Measurements from ENCODE around the gene F7.
A peak's percentile ranks its signal among the peaks of the same experiment; 100 is the strongest.

F7 gene

DNA sequence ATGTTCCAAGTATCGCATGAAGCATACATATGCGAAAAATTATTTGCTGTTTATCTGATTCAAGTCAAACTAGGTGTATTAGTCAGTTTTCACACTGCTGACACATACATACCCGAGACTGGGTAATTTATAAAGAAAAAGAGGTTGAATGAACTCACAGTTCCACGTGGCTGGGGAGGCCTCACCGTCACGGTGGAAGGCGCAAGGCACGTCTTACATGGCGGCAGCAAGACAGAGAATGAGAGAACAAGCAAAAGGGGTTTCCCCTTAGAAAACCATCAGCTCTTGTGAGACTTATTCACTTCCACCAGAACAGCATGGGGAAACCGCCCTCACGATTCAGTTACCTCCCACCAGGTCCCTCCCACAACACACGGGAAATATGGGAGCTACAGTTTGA, 39.9 kb downstream of the F7 start:
- Mint-ChIP-seq H3K36me3 (no peaks in the 10 kb centered on the region), H3K27me3 (peaks cover 16% of the 10 kb centered on the region), H3K9me3 (no peaks in the 10 kb centered on the region), H3K4me1 (no peaks in the 10 kb centered on the region), H3K4me3 (no peak overlapping the region), H3K27ac (no peak overlapping the region)
- no peak for ATAC-seq (ENCODE audit: low read depth)
- DNase-seq (ENCODE audit: low spot score in 2 of 2), result no peak

DNA sequence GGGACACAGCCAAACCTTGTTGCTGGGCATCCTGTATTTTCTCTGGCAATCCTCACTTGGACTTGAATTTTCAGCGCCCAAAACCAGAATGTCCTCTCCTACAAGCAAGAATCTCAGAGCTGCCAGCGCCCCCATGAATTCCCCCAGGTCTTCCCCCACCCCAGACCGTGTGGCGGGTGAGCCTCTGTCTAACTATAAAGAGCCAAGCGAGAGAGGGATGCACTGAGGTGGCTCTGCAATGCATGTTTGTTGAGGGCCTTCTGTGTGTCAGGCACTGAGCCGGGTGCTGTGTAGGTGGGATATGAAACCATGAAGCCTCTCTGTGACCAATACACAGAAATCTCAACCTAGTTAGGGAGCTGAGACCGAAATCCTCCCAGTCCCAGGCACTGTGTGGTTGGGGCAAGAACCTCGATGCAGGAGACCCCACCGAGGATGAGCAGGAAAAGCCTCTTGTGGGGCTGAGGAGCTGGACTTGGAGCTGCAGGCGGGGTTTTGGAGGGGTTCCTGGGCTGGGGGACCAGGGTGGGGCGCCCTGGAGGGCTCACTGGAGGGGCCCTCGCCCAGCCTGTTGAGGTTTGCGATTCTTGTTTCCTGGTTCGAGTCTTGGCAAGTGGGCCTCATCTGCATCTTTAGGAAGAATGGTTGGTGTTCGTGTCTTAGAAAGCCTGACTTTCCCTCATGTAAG, 40.5 kb downstream of the F7 start:
- no peak for ATAC-seq (ENCODE audit: low read depth)
- Mint-ChIP-seq H3K9me3 (no peaks in the 10 kb centered on the region), H3K36me3 (no peaks in the 10 kb centered on the region), H3K27me3 (peaks cover 16% of the 10 kb centered on the region), H3K4me1 (no peaks in the 10 kb centered on the region), H3K27ac (no peak overlapping the region), H3K4me3 (no peak overlapping the region)
- DNase-seq (ENCODE audit: low spot score in 2 of 2), result no peak

DNA sequence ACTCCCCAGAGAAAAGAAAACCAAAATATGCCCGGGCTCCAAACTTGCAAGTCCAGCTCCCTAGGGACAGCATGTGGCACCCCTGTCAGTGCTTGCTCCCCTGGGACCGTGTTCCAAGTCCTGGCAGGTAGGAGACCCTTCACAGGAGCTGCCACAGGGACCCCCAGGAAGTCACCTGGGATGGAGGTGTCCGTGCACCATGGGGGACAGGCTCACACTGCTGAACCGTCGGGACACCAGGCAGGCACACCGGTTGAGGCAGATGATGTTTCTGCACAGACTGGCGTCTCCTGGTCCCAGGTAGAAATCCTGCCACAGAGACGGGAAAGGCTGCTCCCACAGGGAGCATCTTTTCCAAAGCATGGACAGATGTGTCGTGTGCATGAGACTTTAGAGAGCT, 41.2 kb downstream of the F7 start:
- Mint-ChIP-seq H3K9me3 (no peaks in the 10 kb centered on the region), H3K4me1 (peaks cover 3% of the 10 kb centered on the region), H3K27ac (no peak overlapping the region), H3K27me3 (peaks cover 22% of the 10 kb centered on the region), H3K36me3 (no peaks in the 10 kb centered on the region), H3K4me3 (no peak overlapping the region)
- DNase-seq (ENCODE audit: low spot score in 2 of 2) (no peak), ATAC-seq (ENCODE audit: low read depth) (no peak)

DNA sequence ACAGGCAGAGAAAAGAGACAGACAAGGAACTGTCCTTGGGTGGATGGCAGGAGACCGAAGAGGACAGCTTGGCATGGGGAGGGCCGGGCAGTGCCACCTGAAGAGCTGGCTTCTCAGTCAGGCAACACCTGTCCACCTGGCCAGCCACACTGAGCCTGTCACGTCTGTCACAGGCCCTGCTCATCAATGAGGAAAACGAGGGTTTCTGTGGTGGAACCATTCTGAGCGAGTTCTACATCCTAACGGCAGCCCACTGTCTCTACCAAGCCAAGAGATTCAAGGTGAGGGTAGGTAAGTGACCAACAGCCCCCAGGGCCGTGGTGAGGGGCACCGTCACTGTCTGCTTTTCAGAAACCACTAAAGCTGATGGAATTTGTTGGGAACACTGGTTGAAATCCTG, 41.6 kb downstream of the F7 start:
- H3K27ac Mint-ChIP-seq, result no peak overlapping the region

DNA sequence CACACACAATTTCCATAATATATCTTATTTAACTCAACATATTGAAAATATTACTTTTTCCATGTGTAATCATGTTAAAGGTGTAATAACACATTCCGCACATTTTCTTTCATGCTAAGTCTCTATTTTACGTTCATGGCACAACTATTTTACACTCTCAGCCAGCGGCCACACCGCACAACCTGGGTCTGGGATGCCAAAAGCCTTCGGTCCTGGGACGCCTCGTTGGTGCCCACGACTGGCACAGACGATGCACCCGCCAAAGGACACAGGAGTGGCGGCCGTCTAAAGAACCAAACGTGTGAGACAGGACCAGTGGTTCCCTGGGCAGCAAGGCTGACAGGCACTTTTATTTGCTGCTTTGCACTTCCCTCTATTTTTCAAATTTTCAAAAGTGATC, 42.8 kb downstream of the F7 start:
- peaks cover 10% of the 10 kb centered on the region for H3K4me1 Mint-ChIP-seq
- no peak overlapping the region for H3K27ac Mint-ChIP-seq

More for the DNA sequence above, 41.6 kb downstream of the F7 start:
- Mint-ChIP-seq H3K36me3 (no peaks in the 10 kb centered on the region), H3K4me1 (peaks cover 4% of the 10 kb centered on the region), H3K9me3 (no peaks in the 10 kb centered on the region), H3K4me3 (no peak overlapping the region), H3K27me3 (peaks cover 23% of the 10 kb centered on the region)
- DNase-seq (ENCODE audit: low spot score in 2 of 2) (no peak), ATAC-seq (ENCODE audit: low read depth) (no peak)

DNA sequence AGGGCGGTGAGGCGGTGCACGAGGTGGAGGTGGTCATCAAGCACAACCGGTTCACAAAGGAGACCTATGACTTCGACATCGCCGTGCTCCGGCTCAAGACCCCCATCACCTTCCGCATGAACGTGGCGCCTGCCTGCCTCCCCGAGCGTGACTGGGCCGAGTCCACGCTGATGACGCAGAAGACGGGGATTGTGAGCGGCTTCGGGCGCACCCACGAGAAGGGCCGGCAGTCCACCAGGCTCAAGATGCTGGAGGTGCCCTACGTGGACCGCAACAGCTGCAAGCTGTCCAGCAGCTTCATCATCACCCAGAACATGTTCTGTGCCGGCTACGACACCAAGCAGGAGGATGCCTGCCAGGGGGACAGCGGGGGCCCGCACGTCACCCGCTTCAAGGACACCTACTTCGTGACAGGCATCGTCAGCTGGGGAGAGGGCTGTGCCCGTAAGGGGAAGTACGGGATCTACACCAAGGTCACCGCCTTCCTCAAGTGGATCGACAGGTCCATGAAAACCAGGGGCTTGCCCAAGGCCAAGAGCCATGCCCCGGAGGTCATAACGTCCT, 43.4 kb downstream of the F7 start:
- no peak overlapping the region for H3K4me3 Mint-ChIP-seq
- DNase-seq (ENCODE audit: low spot score in 2 of 2) (no peak), ATAC-seq (ENCODE audit: low read depth) (no peak)
- no peaks in the 10 kb centered on the region for H3K9me3 Mint-ChIP-seq
- peaks cover 27% of the 10 kb centered on the region for H3K27me3 Mint-ChIP-seq
- peaks cover 2% of the 10 kb centered on the region for H3K36me3 Mint-ChIP-seq
- peaks cover 10% of the 10 kb centered on the region for H3K4me1 Mint-ChIP-seq
- H3K27ac Mint-ChIP-seq, result no peak overlapping the region

More for the DNA sequence above, 42.8 kb downstream of the F7 start:
- ATAC-seq (ENCODE audit: low read depth), result no peak
- Mint-ChIP-seq H3K27me3 (peaks cover 27% of the 10 kb centered on the region), H3K36me3 (peaks cover 2% of the 10 kb centered on the region), H3K4me3 (no peak overlapping the region), H3K9me3 (no peaks in the 10 kb centered on the region)
- DNase-seq (ENCODE audit: low spot score in 2 of 2), result no peak

DNA sequence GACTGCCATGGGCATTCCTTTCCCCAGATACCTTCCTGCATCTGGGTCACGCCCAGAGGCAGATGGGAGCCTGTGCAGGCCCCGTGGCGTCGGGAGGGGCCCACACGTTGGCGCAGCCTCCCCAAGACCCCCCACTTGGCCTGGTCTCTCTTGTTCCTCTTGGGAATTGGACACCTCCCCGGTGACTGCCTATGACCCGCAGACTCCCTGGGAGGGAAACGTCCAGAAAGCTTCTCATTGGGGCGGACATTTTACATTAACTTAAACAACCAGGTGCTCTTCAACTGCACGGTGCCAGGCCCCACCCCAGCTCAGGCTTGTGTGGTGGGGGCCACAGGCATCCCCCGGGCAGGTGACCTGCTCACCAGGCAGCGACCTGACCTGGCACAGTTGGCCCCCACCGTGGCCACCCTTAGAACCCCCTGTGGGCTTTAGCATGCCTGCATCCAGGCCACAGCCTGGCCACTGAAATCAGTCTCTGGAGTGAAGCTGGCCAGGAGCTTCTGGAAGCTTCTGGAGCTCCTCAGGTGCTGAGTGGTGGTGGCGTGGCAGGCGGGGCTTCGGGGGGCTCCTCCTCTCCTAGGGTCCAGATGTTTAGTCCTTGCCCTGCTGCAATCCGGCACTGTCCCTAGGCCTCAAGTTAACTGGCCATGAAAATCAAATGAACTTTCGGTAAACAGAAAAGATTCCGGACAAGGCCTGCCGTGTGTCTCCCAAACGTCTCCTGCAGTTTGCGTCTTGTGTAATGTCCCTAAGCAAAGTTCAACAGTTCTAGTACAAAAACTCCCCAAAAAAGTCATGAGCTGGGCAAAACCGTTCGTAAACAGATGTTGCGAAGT, 44.3 kb downstream of the F7 start:
- Mint-ChIP-seq H3K27me3 (peaks cover 27% of the 10 kb centered on the region), H3K27ac (no peak overlapping the region), H3K4me3 (no peak overlapping the region), H3K4me1 (peaks cover 10% of the 10 kb centered on the region), H3K36me3 (peaks cover 2% of the 10 kb centered on the region), H3K9me3 (peaks cover 1% of the 10 kb centered on the region)
- no peak for ATAC-seq (ENCODE audit: low read depth)
- no peak for DNase-seq (ENCODE audit: low spot score in 2 of 2)

DNA sequence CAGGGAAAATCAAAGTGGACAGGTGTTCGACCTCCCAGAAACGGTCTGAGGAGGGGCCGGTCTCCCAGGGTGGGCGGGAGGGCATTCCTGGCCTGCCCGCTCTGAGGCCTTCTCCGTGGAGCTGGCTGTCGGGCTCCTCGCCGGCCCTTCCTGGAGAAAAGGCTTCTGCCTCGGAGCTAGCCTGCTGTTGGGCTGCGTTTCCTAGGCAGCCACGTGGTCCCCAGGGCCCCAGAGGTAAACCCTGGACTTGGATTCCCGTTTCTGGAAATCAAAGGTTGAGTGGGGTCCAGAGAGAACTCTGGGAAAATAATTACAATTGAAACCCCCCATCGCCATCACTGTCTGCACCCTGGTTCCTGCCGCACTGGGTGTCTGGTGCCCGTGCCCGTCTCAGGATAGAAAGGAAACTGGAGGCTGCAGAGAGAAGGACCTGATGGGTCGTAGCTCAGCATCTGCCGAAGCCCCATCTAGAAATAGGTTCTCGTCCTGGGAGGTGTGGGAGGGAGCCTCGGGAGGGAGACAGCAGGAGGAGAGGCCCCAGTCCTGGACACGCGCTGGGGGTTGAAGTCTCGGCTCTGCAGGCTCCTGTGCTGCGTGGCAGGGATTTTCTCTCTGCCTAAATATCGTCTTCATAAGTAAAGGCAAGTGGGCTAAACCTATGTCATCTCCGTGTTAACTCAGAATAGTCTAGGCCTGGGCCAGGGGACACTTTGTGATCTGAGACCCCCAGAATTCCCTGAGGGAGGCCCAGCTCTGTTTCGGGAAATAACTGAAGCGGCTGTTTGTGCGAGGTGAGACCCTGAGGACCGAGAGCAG, 45.2 kb downstream of the F7 start:
- Mint-ChIP-seq H3K4me3 (no peak overlapping the region), H3K36me3 (peaks cover 5% of the 10 kb centered on the region), H3K9me3 (peaks cover 7% of the 10 kb centered on the region), H3K27ac (no peak overlapping the region), H3K4me1 (peaks cover 10% of the 10 kb centered on the region), H3K27me3 (peaks cover 27% of the 10 kb centered on the region)
- DNase-seq (ENCODE audit: low spot score in 2 of 2), result no peak
- ATAC-seq (ENCODE audit: low read depth), result no peak

DNA sequence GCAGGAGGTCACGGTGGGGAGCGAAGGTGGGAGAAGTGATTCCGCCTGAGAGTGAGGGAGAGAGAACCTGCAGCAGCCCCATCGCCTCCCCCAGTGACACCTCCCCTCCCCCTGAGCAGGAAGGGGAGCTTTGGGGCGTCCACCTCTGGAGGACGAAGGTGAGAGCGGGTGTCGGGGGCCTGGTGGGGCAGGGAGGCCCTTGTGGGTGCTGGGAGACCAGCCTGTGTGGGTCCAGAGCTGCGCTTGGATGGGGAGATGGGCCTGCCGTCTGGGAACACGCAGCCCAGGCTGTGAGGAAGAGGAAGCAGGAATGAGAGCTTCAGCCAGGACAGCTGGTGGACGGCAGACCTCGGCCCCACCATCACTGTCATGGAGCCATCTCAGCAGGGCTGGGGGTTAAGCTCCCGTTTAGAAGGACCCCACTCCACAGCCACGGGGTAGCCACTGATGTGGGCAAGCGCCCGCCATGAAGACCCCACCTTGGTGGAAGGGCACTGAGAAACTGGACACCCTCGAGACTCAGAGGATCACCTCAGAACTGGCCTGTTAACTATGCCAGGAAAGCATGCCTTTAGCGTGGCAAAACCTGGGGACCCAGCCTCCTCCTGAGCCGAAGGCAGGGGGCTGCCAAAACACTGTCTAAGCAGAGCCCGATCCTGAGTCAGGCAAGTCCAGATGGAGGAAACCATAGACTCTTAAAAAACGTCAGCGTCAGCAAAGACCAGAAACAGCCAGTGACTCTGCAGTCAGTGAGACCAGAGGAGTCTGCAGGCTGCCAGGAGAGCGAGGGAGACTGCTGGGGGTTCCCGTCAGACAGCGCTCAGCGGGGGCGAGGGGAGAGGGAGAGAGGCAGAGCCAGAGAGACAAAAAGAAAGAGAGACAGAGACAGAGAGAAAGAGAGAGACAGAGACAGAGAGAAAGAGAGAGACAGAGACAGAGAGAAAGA, 46.4 kb downstream of the F7 start:
- peaks cover 7% of the 10 kb centered on the region for H3K9me3 Mint-ChIP-seq
- H3K36me3 Mint-ChIP-seq, result peaks cover 5% of the 10 kb centered on the region
- peak overlapping the region; percentile 7 for H3K27ac Mint-ChIP-seq
- ATAC-seq (ENCODE audit: low read depth) (peak; percentile 23), DNase-seq (ENCODE audit: low spot score in 2 of 2) (no peak)
- peak overlapping the region; percentile 79 for H3K4me3 Mint-ChIP-seq
- peaks cover 24% of the 10 kb centered on the region for H3K27me3 Mint-ChIP-seq
- peaks cover 10% of the 10 kb centered on the region for H3K4me1 Mint-ChIP-seq

DNA sequence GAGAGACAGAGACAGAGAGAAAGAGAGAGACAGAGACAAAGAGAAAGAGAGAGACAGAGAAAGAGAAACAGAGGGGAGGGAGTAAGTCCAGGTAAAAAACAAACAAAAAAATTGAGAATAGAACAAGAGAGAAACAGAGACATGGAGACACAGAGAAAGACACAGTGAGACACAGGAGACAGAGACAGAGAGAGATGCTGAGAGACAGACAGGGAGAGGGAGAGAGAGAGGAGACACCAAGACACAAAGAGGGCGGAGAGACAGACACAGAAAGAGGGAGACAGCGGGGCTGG, 47.0 kb downstream of the F7 start:
- Mint-ChIP-seq H3K4me1 (peaks cover 10% of the 10 kb centered on the region), H3K27me3 (peaks cover 20% of the 10 kb centered on the region), H3K9me3 (peaks cover 7% of the 10 kb centered on the region), H3K36me3 (peaks cover 5% of the 10 kb centered on the region), H3K4me3 (peak overlapping the region; percentile 79), H3K27ac (peak overlapping the region; percentile 7)
- no peak for DNase-seq (ENCODE audit: low spot score in 2 of 2)
- no peak for ATAC-seq (ENCODE audit: low read depth)

DNA sequence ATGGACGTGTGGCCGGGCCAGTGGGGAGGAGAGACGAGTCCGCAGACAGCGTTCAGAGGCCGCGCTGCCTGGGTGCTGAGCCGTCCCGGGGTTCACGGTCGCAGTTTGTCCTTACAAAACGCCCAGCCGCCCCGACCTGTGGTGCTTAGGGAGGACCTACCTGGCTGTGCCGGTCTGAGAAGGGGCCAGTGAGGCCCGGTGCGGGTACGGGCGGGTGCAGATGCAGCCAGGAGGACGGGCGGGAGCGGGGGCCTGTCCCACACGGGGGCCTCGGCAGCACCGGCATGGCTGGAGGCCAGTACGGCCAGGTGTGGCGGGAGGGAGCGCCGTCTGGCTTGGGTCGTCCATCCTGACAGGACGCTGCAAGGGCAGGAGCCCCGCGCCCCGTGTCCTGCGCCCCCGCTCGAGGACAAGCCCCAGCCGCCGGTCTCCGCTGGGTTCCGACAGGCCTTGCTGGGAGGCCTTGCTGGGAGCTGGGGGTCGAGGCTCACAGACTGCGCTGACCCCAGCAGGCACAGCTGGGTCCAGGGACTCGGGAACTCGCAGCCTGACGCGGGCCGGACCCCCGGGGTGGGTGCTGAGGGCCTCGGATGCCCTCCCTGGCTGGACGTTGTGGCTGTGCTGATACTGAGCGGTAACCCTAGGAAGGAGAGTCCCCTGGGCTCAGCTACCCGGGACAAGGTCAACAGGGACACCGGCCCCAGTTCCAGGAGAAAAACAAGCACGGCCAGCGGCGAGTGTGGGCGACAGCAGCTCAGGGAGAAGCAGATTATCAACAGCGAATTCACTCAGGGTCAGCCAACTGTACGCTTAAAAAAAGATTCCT, 47.6 kb downstream of the F7 start:
- Mint-ChIP-seq H3K4me1 (peaks cover 10% of the 10 kb centered on the region), H3K4me3 (peak overlapping the region; percentile 79), H3K36me3 (peaks cover 5% of the 10 kb centered on the region), H3K9me3 (peaks cover 9% of the 10 kb centered on the region), H3K27ac (peak overlapping the region; percentile 54), H3K27me3 (peaks cover 22% of the 10 kb centered on the region)
- DNase-seq (ENCODE audit: low spot score in 2 of 2), result peak; percentile 19 to 60
- ATAC-seq (ENCODE audit: low read depth), result peak; percentile 29

DNA sequence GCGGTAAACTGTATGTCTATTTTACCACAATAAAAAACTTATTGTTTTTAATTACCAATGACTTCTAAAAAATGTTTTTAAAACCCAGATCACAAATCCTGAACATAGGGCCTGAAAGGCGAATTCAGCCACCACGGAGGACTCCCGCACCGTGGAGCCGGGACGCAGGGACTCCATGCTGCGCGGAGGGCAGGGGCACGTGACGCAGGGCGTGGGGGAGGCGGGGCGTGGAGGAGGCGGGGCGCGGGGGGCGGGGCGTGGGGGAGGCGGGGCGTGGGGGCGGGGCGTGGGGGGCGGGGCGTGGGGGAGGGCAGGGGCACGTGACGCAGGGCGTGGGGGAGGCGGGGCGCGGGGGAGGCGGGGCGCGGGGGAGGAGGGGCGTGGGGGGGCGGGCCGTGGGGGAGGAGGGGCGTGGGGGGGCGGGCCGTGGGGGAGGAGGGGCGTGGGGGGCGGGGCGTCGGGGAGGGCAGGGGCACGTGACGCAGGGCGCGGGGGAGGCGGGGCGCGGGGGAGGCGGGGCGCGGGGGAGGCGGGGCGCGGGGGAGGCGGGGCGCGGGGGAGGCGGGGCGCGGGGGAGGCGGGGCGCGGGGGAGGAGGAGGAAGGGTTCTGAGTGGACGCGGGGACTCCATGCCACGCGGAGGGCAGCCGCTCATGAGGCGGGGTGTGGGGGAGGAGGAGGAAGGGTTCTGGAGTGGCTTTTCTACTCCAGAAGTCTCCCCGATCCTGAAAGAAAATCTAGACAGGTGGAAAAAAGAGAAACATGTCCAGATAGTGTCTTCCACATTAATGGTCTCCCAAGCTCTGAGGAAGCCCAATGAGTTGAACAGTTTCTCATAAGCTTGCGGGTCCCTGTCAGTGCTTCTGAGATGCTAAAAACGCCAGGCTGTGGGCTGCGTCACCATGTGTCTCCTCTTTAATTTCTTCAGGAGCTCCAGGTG, 48.5 kb downstream of the F7 start:
- ATAC-seq (ENCODE audit: low read depth) (peak; percentile 83), DNase-seq (ENCODE audit: low spot score in 2 of 2) (peak; percentile 43 to 46)
- H3K27ac Mint-ChIP-seq, result peak overlapping the region; percentile 54
- peak overlapping the region; percentile 79 for H3K4me3 Mint-ChIP-seq
- H3K36me3 Mint-ChIP-seq, result peaks cover 5% of the 10 kb centered on the region
- H3K27me3 Mint-ChIP-seq, result peaks cover 22% of the 10 kb centered on the region
- H3K4me1 Mint-ChIP-seq, result peaks cover 10% of the 10 kb centered on the region
- H3K9me3 Mint-ChIP-seq, result peaks cover 9% of the 10 kb centered on the region
